H1 (cell line): ENCODE data around the gene FAM171A1. TPM values are rescaled to one million over a fixed set of nuclear protein-coding genes. Genes with fewer than 3 reads are reported as not detected.

Experiments used
- TCF12 ChIP-seq: IDR thresholded peaks from 2 replicates; pipeline ENCODE4 v1.6.1; 2011; ENCODE audit warnings: low read depth, mild to moderate bottlenecking, low read length
- polyA plus RNA-seq, 7 experiments: library from polyadenylated mRNA; depleted of rRNA in 3 of 7; stranded (reverse) in 5 of 7; unstranded in 2 of 7; fragments of >200 nt in 5 of 7; fragments of 200-250 nt in 2 of 7; gene quantifications; 1 replicate in 5 of 7; 2 replicates in 1 of 7; 4 replicates in 1 of 7; pipeline versions ENCODE4 v1.2.1 to v1.2.3, GENCODE V29; 2011 to 2013; ENCODE audit warnings: missing spikeins in 2 of 7, mixed read lengths in 2 of 7
- total RNA-seq: library from RNA; stranded (reverse); fragmentation: NEBNext Ultra II Directional; extraction: Animal tissue kit (Norgen Biotek cat#: 25700); gene quantifications from 2 replicates; pipeline ENCODE4 v1.2.1, GENCODE V29; 2021

Gene FAM171A1
- total and polyA plus RNA-seq, 2 of the 8 experiments (the other 6 are each of a cell fraction or from before 2014, with no cell fraction given), result 26.6 to 42.1 TPM

DNA sequence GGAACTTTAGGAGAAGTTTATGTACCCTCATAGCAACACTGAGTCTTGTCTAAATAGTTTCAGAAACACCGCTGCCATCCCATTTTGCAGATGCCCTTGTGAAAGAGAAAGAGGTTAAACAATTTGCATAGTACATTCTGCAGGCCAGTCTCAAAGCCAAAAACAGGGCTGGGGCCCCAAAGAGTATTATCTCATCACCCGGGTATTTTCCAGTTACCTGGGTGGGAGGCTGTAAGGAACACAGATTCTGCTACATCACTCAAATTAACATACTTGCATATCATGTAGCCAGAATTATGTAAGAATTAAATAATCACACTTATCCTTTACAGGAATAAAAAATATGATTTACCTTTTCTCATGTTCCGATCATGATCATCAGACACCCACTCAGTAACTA is 3.1 kb upstream of the FAM171A1 start (continued):
- TF ChIP-seq TCF12, result no peak
